T-helper 1 cell (primary cell): ENCODE measurements around the gene ASXL1.
"Not testable (repeated sequence)": the region's sequence is repeated elsewhere in the genome, so short reads cannot be mapped to it uniquely, and the experiment has no call there.

Source experiments
- DNase-seq, 5 donors: peaks; one replicate each; pipeline ENCODE4 v3.0.0-alpha.2; 2012 to 2020
- total RNA-seq, 4 donors: gene quantifications; one replicate each; lab custom pipeline; 2026; lab: John Stamatoyannopoulos, UW

The ASXL1 gene
- total RNA-seq: 286 to 318 (median 314) reads per million in 4 donors

DNA sequence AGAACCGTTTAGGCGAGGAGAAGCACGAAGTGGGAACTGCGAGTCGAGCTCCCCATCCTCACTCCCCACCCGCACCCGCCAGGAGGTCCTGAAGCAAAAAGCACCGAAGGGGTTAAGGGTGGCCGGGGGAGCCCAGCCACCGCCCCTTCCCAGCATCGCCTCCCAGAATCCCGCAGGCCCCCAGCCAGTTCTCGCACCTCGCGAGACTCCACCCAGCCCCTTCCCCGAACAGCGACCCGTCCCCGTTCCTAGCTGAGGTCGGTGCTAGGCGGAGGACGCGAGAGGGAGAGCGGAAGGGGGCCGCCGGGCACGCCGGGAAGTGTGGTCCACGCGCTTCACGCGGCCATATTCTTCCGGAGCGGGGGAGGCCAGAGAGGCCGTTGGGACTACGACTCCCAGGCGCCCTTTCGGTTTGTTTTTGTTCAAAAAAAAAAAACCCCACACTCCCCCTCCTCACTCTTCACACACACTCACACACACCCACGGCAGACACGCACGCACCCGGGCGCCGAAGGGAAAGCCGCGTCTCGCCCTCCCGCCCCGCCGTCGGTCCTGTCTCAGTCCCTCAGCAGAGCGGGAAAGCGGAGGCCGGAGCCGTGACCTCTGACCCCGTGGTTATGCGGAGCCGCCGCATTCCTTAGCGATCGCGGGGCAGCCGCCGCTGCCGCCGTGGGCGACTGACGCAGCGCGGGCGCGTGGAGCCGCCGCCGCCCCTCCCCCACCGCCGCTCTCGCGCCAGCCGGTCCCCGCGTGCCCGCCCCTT lies at the start of gene ASXL1:
Gene ASXL1 (plus strand): TSS at position 463 of the 763 bp plus-strand sequence. CDS start 445 bp downstream, outside the sequence.
- peak; percentile 89 to 99 (median 92) for DNase-seq

GRCh38 chr20:32312718-32313424 lies 45.3 kb upstream of the ASXL1 start:
- DNase-seq: no peak

DNA sequence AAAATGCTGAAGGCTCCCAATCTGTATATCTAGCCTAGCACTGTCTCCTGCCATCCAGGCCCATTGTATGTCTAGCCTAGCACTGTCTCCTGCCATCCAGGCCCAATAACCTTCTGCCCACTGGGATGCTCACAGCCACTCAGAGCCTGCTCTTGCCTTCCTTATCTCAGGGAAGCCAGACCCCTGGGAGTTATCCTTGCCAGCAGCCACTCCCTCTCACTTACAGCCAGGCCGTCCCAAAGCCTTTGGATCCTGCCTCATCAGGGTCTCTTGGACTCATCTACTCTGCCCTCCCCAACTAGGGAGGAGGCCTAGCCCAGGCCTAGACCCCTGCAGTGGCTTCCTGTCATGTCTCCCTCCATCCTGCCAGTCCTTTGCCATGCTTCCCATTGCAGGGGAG lies 43.4 kb upstream of the ASXL1 start:
- no peak for DNase-seq

- DNase-seq: no peak
These were observed 42.7 kb upstream of the ASXL1 start for GRCh38 chr20:32315399-32315798.

- no peak for DNase-seq
These were observed 42.2 kb upstream of the ASXL1 start for GRCh38 chr20:32315891-32316290.

- no peak for DNase-seq
These were observed 41.5 kb upstream of the ASXL1 start for GRCh38 chr20:32316667-32317066.

DNA sequence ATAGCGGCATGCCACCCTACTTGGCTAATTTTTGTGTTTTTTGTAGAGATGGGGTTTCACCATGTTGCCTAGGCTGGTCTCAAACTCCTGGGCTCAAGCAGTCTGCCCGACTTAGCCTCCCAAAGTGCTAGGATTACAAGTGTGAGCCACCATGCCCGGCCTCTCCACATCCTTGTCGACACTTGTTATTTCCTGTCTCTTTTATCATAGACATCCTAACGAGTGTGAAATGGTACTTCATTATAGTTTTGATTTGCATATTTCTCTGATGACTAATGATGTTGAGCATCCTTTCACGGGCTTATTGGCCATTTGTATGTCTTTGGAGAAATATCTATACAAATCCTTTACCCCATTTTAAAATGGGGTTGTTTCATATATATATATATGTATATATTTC lies 39.0 kb upstream of the ASXL1 start:
- DNase-seq: peak in 1 of 5 donors; percentile 30

- DNase-seq: no peak
These were observed 37.8 kb upstream of the ASXL1 start for GRCh38 chr20:32320305-32320704.

GRCh38 chr20:32321390-32321789 lies 36.7 kb upstream of the ASXL1 start:
- no peak for DNase-seq

DNA sequence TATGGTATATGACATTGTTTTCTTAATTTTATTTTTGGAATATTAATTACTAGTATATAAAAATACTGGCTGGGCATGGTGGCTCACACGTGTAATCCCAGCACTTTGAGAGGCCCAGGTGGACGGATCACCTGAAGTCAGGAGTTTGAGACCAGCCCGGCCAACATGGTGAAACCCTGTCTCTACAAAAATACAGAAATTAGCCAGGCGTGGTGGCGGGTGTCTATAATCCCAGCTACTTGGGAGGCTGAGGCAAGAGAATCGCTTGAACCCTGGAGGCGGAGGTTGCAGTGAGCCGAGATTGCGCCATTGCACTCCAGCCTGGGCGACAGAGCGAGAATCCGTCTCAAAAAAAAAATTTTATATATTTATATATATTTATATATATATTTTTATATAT lies 35.9 kb upstream of the ASXL1 start:
- not testable (repeated sequence) for DNase-seq

DNA sequence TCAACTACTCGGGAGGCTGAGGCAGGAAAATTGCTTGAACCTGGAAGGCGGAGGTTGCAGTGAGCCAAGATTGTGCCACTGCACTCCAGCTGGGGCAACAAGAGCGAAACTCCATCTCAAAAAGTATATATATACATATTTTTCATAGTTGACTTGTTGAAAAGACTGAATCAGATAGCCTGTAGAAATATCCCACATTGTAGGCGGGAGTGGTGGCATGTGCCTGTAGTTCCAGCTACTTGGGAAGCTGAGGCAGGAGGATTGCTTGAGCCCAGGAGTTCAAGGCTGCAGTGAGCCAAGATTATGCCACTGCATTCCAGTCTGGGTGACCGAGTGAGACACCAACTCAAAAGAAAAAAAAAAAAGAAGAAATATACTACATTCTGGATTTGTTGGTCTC lies 34.4 kb upstream of the ASXL1 start:
- DNase-seq: not testable (repeated sequence)

GRCh38 chr20:32325706-32326503 lies 32.2 kb upstream of the ASXL1 start:
- DNase-seq: no peak

DNA sequence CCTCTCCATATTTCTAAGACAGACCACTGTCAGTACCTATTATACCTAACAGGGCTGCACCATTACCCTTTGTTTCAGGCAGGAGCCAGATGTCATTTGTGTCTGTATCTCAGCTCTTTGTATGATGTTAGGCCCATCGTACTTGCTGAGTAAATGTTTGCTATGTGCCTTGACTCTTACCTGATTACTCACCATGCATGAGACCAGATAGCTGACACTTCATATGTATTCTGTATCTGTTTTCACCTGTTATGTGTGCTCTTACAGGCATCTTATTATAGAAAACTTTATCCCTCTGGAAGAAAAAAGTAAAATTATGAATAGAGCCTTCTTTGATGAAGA lies 31.7 kb upstream of the ASXL1 start:
- DNase-seq: no peak

DNA sequence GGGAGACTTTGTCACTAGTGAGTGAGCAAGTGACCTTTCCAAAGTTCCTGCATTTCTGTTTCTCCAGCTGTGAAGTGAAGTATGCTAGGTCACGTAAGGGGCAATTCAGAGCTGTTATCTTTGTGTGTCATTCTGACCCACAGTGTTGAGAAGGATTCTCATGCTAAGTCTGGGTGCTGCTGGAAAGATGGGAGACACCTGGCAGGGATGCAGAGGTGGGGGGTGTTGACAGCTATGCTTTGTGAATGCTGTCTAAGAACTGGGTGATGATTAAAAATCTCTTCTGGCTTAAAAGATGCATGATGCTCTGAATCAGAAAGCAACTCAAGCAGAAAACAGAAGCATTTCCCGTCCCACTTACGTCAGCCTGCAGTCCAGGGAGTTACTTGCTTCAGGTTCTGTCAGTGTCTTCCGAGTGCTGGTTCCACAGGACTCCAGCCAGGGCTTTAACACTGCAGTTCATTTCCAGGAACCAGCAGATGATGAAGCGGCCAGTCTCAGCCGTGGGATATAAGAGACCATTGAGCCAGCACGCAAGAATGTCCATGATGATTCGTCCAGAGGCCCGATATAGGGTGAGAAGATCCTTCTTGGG lies 30.9 kb upstream of the ASXL1 start:
- no peak for DNase-seq

DNA sequence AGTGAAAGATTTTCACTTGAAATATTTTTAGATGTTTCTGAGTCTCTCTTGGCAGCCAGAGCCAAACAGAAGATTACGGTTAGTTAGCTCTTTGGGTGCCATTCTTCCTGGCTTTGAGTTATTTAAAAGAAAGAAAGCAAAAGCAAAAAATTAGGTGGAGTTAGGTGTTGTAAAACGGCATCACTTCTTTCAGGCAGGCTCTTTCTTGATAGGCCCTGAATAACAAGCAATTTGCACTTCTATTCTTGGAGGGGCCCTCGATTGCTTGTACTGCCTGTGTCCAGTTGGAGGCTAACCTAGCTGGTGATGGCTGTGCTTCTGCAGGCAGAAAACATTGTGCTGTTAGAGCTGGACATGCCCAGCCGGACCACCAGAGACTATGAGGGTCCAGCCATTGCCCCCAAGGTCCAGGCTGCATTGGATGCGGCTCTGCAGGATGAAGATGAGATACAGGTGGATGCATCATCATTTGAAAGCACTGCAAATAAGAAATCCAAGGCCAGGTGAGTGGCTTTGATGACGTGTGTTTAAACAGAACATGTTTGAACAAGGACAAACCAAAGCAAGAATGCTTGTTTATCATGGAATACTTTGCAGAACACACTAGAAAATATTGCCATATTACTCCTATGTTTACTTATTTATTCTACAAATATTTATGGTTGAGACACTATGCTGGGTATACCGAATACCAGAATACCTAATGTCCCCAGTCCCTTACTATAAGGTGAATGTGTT lies 28.1 kb upstream of the ASXL1 start:
- DNase-seq: no peak

DNA sequence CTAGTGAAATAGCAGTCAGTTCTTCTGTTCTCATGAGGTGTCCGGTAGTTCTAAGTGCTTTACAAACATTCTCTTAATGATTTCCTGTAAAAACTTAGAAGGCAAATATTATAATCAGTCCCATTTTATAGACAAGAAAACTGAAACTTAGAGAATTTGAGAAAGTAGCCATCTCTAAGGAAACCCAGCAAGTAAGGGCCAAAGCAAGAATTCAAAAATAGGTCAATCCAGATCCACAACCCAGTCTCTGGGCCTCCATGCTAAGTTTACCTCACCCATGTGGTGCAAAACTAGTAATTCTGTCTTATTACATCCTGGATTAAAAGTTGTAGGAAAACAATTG lies 27.6 kb upstream of the ASXL1 start:
- DNase-seq: no peak

- DNase-seq: no peak
These were observed 25.5 kb upstream of the ASXL1 start for GRCh38 chr20:32332614-32333013.

DNA sequence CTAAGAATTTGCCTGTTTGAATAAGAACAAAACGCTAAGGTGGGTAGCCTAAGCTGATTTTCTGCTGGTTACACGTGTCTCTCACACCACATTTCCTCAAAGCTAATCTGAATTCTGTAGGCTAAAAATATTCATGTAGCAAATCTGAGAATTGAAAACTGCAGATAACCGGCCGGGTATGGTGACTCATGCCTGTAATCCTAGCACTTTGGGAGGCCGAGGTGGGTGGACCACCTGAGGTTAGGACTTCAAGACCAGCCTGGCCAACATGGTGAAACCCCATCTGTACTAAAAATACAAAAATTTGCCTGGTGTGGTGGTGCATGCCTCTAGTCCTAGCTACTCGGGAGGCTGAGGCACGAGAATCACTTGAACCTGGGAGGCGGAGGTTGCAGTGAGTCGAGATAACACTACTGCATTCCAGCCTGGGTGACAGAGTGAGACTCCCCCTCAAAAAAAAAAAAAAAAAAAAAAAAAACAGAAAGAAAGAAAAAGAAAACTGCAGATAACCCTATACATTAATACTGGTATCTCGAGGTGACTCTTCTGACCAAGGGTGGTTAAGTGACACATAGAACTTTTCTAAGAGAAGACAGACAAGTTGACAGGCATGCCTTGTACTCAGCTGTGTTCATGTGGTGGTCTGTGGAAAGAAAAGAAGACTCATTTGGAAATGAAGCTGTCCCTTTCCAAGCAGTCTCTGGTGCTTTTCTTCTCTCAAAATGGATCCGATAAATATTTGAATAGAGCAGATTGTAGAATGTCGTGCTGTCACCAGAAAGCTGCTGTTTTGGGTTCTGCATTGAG lies 24.7 kb upstream of the ASXL1 start:
- peak in 1 of 5 donors; percentile 73 for DNase-seq

- DNase-seq: peak; percentile 14 to 68 (median 18)
These were observed 23.9 kb upstream of the ASXL1 start for GRCh38 chr20:32333988-32334885.

DNA sequence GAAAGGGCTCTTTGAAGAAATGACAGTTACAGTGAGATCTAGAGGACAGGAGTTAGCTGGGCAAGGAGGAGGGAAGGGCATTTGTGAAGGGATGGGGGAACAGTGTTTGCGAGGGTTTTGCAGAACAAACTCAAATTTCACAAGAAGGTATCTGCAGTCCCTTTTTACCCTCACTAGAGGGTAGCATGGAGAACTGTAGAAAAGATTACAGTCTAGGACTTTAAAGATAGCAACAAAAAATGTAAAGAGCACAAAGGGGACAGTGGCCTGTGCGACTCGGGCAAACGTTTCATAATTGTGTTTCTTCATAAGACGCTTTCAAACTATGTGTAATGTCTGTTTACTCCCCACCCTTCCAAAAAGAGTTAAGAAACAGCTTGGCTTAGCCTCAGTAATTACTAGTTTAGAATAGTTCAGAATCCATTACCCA lies 21.2 kb upstream of the ASXL1 start:
- DNase-seq: peak in 1 of 5 donors; percentile 36
